OCI-M1 (cell line): Measurements from ENCODE around the gene KIF26B.
A peak's percentile ranks its signal among the peaks of the same experiment; 100 is the strongest.

Experiments
- DNase-seq: peaks from one replicate; lab custom pipeline; 2025; lab: John Stamatoyannopoulos, UW

KIF26B gene

DNA sequence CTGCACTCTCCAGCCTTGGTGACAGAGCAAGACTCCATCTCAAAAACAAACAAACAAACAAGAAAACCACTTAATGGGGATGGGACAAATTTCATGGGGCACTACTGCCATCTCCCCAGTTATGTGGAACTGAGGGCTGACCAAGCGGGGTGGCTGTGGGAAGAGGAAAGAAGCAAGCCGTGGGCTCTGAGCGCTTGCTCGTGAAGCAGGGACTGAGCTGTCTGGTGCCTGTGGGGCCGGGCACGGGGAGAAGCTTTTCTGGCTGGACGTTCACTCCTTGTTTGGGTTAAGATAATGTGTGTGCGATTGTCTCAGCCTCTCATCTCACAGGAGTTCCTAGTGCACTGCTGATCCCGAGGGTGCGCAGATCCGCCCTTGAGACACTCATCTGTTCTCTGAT lies 22.0 kb upstream of the KIF26B start:
- DNase-seq: no peak

DNA sequence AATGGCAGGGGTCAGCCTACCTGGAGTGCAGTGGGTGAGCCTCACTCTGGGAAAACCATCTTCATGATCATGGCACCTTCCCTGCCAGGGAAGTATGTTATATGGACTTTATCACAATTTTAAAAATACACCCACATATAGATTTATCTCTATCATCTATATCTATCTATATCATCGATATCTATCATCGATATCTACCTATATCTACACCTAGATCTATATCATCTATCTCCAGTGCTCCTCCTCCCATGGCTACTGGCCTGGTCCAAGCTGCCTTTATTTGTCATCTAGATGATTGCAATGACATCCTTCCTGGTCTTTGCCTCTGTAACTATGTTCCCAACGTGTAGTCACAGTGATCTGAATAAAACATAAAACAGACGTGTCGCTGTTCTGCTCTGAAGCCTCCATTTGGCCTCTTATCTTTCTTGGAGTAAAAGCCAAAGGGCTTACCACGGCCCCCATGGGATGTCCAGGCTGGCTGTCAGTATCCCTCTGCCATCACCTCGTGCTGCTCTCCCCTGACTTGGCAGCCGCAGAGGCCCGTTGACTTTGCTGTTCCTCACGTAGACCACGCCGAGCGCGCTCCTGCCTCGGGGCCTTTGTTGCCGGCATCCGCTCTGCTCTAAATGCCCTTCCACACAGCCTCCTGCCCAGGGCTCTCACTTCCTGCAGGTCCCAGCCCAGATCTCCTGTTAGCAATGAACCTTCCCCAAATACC lies 20.6 kb upstream of the KIF26B start:
- DNase-seq: no peak

- DNase-seq: no peak
Measured at GRCh38 chr1:245142171-245142798, 12.5 kb upstream of the KIF26B start.

- no peak for DNase-seq
Measured at GRCh38 chr1:245142976-245143375, 11.8 kb upstream of the KIF26B start.

DNA sequence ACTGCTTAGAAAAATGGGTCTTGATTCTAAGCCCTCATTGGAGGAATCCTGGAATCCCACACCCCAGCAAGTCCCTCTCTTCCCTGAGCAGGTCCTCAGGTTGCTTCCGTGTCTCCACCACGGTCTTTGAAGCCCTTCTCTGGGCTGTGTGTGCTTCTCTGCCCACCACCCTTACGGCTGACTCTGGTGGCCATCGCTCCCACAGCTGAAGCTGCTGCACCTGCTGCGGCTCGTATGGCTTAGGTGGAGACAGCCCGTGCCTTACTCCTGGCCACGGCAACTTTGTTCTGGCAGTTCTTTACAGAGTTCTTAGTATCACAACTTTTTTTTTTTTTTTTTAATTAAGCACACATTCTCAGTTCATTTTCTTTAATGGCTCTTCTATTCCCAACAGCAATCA lies 10.9 kb upstream of the KIF26B start:
- DNase-seq: no peak

- no peak for DNase-seq
Measured at GRCh38 chr1:245148069-245148468, 6.7 kb upstream of the KIF26B start.

DNA sequence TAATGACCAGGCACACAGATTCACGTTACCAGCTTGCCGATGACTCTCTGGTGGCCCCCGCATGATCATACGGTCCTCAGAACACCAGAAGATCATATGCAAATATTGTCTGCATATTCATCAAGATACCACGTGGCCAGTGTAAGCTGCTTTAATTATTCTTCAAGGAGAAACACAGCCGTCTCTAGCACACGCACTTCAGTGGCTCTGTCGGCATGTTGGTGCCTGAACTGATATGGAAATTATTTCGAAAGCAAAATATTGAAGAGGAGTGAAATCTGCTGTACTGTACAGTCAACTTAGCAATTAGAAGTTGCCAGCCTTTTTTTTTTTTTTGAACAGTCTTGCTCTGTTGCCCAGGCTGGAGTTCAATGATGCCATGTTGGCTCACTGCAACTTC lies 5.9 kb upstream of the KIF26B start:
- no peak for DNase-seq

- peak; percentile 76 for DNase-seq
Measured at GRCh38 chr1:245153081-245153551, 1.7 kb upstream of the KIF26B start.

- DNase-seq: no peak
Measured at GRCh38 chr1:245153552-245154428, 995 bp upstream of the KIF26B start.

DNA sequence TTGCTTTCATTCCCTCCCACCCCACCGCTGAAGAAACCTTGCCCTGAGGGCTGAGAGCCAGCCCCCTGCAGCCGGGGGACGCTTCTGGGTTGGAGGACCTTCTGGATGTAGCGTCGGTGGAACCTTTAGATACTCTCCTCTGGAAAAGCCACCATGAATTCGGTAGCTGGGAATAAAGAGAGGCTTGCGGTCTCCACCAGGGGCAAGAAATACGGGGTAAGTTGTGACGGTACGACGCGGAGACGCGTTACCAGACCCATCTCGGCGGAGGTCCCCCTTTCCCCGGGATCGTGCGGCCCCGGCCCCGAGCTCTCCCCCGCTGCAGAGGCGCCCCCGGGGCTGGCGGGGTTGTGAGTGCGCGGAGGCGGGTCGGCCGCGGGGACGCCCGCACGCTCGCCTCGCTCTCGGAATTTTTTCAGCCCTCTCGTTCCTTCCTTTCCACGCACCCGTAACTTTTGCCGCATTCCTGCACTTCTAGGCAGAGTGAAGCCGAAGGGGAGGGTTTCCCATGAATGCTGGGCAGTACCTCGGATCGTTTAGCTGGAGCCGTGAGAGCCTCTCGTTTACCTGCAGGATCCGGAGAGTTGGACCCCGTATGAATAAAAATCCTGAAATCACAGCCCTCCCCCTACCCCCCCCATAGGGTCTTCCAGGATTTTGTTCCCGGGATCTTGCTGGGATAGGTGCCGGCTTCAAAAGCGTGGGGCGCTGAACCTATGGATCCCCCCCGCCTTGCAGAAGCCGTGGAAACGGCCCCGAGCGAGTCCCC lies 671 bp downstream of the KIF26B start:
- DNase-seq: no peak

GRCh38 chr1:245156041-245156735 lies 1.4 kb downstream of the KIF26B start:
- peak; percentile 70 for DNase-seq

DNA sequence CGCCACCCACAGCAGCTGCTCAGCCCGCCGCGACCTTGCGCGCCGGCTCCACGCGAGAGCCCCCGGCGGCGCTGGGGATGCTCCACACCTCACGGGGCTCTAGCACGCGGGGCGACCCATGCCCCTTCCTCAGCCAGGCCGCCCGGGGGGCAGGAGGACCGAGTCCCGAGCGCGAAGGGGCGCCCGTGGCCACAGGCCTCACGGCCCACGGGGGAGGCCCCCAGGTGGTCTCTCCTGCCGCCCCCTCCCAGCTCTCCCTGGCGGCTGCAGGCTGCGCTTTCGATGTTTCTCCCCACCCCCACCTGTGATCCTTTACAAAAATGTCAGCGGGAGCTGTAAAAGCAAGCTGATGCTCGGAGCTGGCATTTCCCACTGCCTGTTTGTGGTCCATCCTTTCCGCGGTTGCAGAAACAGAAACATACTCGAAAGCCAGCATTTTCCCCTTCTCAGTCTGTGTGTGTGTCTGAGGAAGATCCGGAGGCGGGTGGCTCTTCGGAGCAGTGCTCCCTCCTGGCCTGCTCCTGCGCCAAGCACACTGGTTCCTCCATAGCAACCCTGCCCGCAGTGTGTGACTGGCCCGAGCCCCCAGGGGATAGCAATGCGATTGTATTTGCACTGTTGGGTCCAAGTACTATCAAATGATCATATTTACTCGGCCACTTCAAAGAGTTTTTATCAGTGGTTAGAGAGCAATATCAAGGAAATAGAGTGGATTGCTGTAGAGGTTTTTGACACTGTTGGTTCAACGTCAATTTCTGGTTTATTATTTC lies 2.1 kb downstream of the KIF26B start:
- DNase-seq: no peak

GRCh38 chr1:245158913-245159312 lies 4.1 kb downstream of the KIF26B start:
- DNase-seq: no peak

GRCh38 chr1:245160288-245160687 lies 5.5 kb downstream of the KIF26B start:
- DNase-seq: no peak

DNA sequence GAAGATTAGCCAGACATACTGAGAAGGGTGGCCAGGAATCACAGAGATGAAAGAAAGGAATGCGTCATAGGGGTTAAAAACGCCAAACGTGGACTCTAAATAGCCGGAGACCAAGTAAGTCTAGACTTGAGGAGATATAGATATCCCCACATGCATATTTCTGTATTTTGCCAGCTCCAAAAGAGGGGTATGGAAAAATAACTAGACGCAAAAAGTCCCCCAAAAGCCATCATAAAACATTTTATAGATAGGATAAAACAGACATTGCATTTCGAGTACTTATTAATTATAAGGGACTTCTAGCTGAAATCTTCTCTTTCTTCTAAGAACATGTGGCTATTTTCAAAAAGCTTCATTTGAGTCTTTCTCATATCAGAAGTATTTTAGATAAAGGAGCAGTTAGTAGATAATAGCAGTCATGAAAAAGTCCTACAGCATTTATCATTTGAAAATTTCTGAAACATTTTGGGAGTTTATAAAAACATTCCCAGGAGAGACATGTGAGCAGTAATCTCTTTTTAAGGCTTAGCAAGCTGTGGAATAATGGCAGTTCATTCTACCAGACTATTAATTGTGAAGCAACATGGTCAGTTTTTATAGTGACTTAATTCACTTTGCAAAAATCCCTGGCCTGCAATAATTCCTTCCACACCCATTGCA lies 6.1 kb downstream of the KIF26B start:
- no peak for DNase-seq

- no peak for DNase-seq
Measured at GRCh38 chr1:245161866-245162265, 7.1 kb downstream of the KIF26B start.

DNA sequence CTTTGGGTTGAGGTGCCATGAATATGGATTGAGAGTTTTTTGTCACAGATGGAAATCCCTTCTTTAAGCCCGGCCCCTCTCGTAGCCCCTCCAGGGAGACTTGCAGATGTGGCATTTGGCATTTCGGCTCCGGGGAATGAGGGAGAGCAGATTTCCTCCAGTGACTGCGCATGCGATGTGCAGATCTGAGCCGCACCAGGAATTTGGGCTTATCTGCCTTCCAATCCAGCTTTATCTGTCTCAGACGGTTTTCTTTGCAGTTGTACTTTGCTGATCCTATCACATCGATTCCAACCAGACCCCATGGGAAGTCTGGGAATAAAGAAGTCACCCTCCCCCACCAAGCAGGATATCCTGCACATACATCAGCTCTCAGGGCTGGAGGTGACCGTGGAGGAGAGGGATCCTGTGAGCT lies 11.7 kb downstream of the KIF26B start:
- DNase-seq: no peak

GRCh38 chr1:245168086-245168485 lies 13.3 kb downstream of the KIF26B start:
- DNase-seq: peak; percentile 46

DNA sequence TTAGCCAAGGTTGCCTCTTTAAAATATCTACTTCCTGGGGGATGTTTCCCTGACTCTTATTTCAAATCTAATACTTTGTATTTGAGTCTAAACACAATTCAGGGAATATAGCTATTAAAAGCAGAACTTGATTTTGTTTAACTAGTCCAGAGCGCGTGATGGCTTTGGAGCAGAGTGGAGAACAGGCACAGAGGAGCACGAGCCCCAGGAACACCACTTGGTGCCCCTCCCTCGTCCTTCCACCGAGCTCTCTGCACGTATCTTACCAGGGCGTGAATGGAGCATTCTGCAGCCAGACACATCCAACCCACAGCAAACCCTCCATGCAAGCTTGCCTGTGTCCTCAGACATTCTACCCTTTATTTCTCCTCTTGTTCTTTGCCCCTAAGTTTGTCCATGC lies 14.1 kb downstream of the KIF26B start:
- no peak for DNase-seq

DNA sequence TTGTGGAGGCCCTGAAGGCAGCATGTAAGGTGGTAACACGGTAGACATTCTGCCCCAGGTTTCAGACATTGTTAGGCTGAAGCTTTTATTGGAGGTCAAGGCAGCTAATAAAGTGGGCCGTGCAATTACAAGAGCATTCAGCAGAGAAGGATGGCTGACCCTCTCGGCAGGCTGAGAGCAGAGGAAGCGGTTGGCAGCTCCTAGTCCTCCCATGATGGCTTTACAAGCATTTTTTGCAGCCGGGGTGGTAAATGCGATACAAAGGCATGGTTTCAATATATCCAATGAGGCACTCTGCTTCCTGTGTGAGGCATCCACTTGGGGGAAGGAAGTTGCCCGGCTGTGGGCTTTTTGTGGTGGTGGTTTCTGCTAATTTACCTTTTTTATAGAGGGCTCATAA lies 14.6 kb downstream of the KIF26B start:
- DNase-seq: no peak
